ENCODE measurements around the gene BCAS1. TPM values are rescaled to one million over a fixed set of nuclear protein-coding genes. Genes with fewer than 3 reads are reported as not detected.

BCAS1 gene
- total and polyA plus RNA-seq, 2 experiments from 2014 or later = not detected

DNA sequence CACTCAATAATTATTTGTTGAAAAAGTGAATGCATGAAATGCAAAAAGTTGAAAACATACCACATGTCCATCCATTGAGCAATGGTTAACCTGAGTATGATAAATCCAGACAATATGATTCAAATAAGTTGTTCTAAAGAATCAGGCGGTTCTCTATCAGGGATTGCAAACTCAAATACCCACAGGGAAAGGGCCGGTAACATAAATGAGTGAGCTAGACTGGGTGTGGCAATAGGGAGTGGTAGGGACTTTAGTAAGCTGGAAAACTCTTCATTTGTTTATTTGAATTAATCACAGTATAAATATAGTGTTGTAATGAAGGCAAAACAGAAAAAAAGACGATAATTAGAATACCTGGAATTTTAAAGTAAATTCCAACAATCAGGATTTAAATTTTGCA lies 106.3 kb downstream of the BCAS1 start:
- no peak for TF ChIP-seq CTCF (IDR thresholded peaks at IDR 0.05; ENCODE audit: low read depth, low read length)
- H3K36me3 ChIP-seq = no peaks in the 10 kb centered on the region
- H3K27me3 ChIP-seq = no peaks in the 10 kb centered on the region
- DNase-seq (ENCODE audit: low read depth in 1 of 2, low spot score in 1 of 2) = no peak
- no peaks in the 10 kb centered on the region for H3K9me3 ChIP-seq (ENCODE audit: low read depth)
- no peak overlapping the region for H3K4me3 ChIP-seq
- no peaks in the 10 kb centered on the region for H3K4me1 ChIP-seq (ENCODE audit: low read depth)
- no peak overlapping the region for H3K27ac ChIP-seq

GRCh38 chr20:53963635-53964034 lies 106.8 kb downstream of the BCAS1 start:
- Histone ChIP-seq H3K27me3 (no peaks in the 10 kb centered on the region), H3K27ac (no peak overlapping the region), H3K4me1 (ENCODE audit: low read depth) (no peaks in the 10 kb centered on the region), H3K36me3 (no peaks in the 10 kb centered on the region), H3K4me3 (no peak overlapping the region), H3K9me3 (ENCODE audit: low read depth) (no peaks in the 10 kb centered on the region)
- TF ChIP-seq CTCF (IDR thresholded peaks at IDR 0.05; ENCODE audit: low read depth, low read length) = no peak
- DNase-seq (ENCODE audit: low read depth in 1 of 2, low spot score in 1 of 2) = no peak

DNA sequence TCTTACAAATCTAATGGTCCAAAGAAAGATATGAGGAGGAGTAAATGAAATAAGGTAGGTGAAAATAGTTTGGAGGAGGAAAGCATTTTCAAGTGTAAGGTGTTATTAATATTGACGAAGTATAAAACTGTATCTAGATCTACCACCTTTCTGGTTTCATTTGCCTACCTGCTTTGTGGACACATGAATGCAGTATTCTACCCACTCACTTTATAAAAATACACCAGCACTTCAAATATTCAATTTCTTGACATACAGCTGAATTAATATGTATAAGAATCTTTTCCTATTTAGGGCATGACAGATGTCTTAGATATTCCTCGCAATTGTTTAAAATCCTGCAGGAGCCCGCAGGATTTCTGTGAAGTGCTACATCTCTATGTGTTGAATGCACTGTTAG lies 108.0 kb downstream of the BCAS1 start:
- TF ChIP-seq CTCF (IDR thresholded peaks at IDR 0.05; ENCODE audit: low read depth, low read length) = no peak
- Histone ChIP-seq H3K27me3 (no peaks in the 10 kb centered on the region), H3K4me1 (ENCODE audit: low read depth) (no peaks in the 10 kb centered on the region), H3K9me3 (ENCODE audit: low read depth) (no peaks in the 10 kb centered on the region), H3K36me3 (no peaks in the 10 kb centered on the region), H3K4me3 (no peak overlapping the region), H3K27ac (no peak overlapping the region)
- no peak for DNase-seq (ENCODE audit: low read depth in 1 of 2, low spot score in 1 of 2)

- TF ChIP-seq CTCF (IDR thresholded peaks at IDR 0.05; ENCODE audit: low read depth, low read length) = no peak
These were observed 108.9 kb downstream of the BCAS1 start for GRCh38 chr20:53961527-53961926.

DNA sequence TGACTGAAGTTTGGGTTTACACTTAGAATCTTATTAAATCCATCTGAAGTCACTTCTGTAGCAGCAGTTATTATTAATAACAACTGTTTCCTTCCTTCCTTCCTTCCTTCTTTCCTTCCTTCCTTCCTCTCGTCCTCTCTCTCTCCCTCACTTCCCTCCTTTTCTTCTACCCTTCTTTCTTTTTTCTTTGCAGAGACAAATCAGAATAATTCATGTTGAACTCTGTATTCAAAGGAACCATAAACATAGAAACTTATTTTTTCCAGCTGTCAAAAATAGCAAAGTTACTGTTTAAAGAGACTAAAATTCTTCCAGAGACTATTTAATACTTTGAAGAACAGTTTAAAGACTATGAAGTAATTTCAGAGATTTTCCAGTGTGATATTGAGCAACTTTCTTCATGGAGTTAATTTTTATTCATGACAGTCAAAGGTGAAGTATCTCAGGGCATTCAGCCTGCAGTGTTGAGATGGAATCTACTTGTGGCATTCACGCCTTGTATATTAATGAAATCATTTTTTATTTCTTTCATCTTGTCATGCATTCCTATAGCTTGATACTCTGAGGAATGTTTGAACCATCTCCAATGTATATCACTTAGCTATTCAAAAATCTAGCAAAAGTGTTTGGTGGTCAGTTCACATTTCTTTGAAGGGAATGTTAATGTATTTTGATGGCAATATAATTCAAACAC lies 109.7 kb downstream of the BCAS1 start:
- Histone ChIP-seq H3K9me3 (ENCODE audit: low read depth) (no peaks in the 10 kb centered on the region), H3K4me3 (no peak overlapping the region), H3K4me1 (ENCODE audit: low read depth) (no peaks in the 10 kb centered on the region), H3K27ac (no peak overlapping the region), H3K36me3 (no peaks in the 10 kb centered on the region), H3K27me3 (no peaks in the 10 kb centered on the region)
- no peak for TF ChIP-seq CTCF (IDR thresholded peaks at IDR 0.05; ENCODE audit: low read depth, low read length)
- DNase-seq (ENCODE audit: low read depth in 1 of 2, low spot score in 1 of 2) = no peak

More at GRCh38 chr20:53961527-53961926, 108.9 kb downstream of the BCAS1 start:
- no peaks in the 10 kb centered on the region for H3K9me3 ChIP-seq (ENCODE audit: low read depth)
- H3K27ac ChIP-seq = no peak overlapping the region
- no peaks in the 10 kb centered on the region for H3K36me3 ChIP-seq
- H3K4me1 ChIP-seq (ENCODE audit: low read depth) = no peaks in the 10 kb centered on the region
- no peaks in the 10 kb centered on the region for H3K27me3 ChIP-seq
- DNase-seq (ENCODE audit: low read depth in 1 of 2, low spot score in 1 of 2) = no peak
- H3K4me3 ChIP-seq = no peak overlapping the region

All from cardiac muscle cell (in vitro differentiated cells and primary cell).